Stimulated activated CD4-positive, alpha-beta T cell treated with anti-CD3 and anti-CD28 coated beads, Interleukin-2, amount 100 ng/mL, for 24 hours (primary cell): ENCODE measurements around the gene TTF1.

Source experiments
- DNase-seq, 2 donors: peaks; one replicate each; pipeline ENCODE4 v3.0.0-alpha.2; 2020

The TTF1 gene, protein sequence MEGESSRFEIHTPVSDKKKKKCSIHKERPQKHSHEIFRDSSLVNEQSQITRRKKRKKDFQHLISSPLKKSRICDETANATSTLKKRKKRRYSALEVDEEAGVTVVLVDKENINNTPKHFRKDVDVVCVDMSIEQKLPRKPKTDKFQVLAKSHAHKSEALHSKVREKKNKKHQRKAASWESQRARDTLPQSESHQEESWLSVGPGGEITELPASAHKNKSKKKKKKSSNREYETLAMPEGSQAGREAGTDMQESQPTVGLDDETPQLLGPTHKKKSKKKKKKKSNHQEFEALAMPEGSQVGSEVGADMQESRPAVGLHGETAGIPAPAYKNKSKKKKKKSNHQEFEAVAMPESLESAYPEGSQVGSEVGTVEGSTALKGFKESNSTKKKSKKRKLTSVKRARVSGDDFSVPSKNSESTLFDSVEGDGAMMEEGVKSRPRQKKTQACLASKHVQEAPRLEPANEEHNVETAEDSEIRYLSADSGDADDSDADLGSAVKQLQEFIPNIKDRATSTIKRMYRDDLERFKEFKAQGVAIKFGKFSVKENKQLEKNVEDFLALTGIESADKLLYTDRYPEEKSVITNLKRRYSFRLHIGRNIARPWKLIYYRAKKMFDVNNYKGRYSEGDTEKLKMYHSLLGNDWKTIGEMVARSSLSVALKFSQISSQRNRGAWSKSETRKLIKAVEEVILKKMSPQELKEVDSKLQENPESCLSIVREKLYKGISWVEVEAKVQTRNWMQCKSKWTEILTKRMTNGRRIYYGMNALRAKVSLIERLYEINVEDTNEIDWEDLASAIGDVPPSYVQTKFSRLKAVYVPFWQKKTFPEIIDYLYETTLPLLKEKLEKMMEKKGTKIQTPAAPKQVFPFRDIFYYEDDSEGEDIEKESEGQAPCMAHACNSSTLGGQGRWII

DNA sequence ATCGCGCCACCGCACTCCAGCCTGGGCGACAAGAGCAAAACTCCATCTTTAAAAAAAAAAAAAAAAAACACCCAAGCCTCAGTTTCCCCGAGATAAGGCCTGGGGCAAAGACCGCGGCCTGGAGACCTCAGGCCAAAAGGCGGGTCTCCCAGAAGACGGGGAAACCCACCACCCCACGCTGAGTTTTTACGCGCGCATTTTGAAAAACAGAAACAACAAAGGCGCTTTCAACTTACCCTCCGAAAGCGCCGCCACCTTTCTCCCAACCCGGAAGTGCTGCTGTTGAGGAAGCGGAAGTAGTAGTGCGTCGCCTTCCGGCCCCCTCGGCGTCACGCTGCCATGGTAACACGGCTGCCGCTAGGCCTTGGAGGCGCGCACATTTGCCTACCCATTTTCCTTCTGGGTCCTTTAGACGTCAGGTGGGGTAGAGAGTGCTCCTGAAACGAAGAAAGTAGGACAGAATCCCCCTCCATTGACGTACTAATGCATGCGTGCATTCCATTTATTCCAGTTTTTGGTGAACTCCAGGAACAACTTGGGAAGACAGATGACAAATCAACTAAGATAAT is at the start of gene TTF1:
Gene TTF1 (minus strand): TSS at position 287 of the 569 bp plus-strand sequence. CDS start 4,019 bp downstream, outside the sequence.
- peak; percentile 92 to 95 for DNase-seq

DNA sequence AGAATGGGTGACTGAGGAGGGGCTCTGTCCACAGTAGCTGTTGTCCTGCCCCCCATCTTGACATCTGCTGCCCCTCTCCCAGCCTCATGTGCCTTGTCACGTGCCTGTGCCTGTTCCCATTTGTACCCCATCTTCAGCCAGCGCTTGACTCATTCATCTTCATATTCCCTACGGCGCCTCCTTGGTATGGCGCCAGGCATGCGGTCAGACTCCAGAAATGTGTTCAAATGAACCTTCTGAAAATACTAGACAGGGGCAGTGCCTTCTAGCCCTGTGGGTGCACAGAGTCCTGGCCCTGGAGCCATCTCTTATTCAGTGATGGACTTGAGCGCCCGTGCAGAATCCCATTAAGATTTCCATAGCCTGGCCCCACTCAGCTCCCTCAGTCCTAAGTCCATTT is 49.6 kb upstream of the TTF1 start:
- DNase-seq = no peak

DNA sequence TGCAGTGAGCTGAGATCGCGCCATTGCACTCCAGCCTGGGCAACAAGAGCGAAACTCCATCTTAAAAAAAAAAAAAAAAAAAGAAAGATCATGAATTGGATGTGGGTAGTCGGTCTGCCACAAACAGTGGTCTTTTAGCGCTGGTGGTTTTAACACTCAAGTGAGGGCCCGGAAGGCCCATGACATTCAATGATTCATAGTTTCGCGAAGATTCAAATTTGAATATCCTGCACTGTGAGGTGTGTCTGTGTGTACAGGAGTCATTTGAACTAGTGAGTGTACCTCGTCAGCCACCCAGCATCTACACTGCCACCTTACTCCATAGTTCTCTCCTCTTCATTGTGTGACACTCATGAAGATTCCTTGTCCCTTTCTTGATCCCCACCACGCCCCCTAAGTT is 44.6 kb upstream of the TTF1 start:
- DNase-seq = peak; percentile 16 to 24

DNA sequence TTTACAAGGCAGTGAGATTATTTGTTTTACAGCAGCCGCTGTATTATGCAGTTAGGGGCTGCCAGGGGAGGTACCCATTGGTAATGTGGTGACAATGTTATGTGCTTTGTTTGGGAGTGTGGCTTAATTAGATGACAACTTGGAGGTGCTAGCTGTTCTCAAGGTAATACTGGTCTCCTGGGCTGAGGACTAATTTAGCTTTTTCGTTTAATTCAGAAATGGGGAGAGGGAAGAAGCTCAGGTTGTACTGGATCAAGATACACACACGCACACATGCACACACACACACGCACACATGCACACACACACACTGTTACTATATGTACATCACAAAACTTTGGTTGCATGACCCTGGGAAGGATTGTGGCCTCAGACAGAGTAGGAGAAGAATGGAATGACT is 41.3 kb upstream of the TTF1 start:
- DNase-seq = no peak

DNA sequence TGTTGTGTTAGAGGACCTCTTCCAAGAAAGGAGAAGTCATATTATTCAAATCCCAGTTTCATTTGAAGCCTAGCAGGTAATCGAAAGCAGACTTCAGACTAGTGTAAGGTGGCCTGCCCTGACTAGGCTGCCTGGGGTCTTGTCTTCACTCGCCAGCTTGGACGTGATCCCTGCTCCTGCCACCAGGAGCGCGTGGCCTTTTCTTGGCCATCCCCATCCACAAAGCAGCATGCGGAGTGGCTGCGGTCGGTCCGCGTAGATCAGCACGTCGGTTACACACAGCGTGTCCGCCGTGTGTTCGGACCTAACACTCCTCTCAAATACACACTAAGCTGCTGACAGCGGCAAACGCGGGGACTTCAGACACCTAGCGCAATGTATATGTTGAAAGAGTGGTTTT is 40.7 kb upstream of the TTF1 start:
- no peak for DNase-seq

DNA sequence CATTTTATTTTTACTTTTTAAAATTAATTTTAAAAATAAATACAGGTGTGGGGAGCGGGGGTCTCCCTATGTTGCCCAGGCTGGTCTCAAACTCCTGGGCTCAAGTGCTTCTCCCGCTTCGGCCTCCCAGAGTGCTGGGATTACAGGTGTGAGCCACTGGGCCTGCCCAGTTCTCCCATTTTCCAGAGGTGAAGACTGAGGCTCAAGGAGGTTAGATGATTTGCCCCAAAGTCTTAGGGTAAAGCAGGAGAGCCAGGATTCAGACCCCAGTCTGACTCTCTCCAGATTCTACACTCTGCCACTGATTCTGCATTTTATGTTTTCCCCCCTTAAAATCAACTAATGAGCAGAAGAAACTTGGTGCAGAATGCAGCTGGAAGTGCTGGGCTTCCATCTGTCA is 40.2 kb upstream of the TTF1 start:
- no peak for DNase-seq

DNA sequence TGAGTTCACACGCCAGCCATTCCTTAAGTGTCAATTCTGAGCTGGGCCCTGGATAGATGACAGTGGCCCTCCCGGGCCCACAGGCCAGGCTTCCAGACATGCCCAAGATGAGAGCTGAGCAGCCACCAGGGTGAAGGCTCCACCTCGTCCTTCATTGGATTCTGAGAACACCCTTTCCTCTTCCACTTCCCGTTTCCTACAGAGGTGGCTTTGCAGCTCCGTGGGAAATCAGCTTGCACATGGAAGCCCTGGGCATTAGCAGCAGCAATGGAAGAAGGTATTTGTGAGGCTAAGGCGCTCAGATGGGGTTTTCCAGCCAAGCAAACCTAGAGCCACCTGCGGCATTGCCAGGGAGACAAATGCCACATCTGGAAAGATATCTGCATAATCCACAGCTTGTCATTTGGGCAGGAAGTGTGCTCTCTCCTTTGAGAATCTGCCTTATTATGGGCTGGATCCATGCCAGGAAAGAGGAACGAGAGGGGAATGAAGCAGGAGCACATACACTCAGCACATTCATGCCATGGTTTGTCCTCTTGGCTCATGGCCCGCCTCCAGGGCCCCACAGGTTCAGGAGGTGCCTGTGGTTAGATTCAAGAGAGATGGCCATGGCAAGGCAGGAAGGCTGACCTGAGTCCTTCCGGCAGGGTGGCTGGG is 37.4 kb upstream of the TTF1 start:
- DNase-seq = no peak

DNA sequence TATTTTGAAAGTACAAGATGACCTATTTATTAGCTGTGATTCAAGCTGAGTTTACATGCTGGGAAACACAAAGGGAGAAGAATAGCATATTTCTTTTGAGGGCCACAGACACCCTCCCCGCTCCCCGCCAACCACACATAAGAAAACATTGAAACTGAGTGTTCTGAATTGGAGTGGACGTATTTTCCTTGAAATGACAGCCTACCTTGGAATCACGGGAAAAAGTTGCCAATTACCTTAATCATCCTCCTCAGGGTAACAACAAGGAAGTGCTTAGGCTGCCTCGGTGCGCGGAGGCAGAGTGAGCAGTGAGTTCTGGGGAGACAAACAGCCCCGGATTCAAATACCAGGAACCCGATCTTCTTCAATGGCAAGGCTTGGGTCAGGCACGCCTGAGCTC is 34.8 kb upstream of the TTF1 start:
- no peak for DNase-seq

DNA sequence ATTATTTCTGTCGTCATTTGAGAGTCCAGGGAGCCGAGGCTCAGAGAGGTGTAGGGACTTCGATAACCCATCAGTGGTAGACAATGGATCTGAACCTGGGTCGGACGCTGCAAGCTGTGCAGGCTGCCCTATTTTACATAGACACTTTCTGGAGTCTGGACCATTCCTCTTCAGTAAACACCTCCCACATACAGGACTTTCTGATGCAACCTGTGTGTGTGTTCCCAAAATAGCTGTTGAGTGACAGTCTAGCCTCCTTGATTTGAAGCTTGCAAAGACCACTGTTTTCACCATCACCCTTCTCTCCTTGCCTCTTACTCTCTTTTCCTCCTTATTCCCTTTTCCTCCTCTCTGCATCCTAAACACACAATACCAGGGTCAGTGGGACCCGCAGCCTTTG is 34.1 kb upstream of the TTF1 start:
- DNase-seq = no peak

DNA sequence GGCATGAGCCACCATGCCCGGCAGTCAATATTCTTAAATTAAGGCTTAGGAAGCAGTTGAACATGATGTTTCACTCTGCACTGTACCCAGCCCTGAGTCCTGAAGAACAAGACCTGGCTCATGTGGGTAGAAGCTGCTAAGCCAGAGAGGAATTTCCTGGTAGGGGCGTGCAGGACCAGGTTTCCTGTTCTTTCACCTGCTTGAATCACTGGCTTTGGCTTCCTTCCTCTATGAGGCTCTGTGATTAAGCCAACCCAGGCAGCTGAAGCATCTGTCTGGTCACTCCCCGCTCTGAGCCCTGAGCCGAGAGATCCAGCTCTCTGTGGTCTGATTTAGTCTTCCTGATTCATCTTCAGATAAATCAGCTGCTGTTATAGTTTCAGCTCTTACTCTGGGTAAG is 32.5 kb upstream of the TTF1 start:
- no peak for DNase-seq

DNA sequence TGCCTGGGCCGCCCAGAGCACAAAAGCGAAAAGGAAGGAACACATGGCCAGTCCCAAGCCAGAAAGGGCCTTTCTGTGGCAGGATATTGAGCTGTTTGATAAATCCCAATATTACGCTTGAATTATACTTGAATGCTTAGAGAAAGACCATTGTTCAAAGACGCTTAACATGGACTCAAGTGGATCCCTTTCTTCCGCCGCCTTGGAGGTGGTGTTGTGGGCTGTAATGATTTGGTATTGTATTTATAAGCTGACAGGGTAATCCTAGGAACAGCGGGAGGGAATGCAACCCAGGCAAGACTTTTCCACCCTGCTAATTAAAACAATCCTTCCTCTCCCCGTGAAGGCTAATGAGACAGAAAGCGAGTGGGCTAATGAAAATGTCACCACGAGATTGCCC is 28.2 kb upstream of the TTF1 start:
- DNase-seq = no peak

DNA sequence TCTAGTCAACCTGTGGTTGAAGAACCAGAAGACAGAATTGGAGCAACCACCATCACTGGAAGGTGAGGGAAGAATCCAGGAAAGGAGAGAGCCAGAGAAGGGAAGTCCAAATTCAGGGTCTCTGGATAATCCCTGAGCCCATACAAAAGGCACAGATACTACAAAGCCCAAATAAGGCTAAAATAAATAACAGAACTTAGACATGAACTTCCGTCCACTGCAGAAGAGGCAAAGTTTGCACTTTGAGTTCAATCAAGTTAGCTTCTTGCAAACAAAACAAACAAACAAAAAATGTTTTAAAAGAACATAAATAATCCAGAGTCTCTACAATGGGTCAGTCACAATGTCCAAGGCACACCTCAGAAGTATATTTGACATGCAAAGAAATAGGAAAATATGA is 24.4 kb upstream of the TTF1 start:
- DNase-seq = no peak

DNA sequence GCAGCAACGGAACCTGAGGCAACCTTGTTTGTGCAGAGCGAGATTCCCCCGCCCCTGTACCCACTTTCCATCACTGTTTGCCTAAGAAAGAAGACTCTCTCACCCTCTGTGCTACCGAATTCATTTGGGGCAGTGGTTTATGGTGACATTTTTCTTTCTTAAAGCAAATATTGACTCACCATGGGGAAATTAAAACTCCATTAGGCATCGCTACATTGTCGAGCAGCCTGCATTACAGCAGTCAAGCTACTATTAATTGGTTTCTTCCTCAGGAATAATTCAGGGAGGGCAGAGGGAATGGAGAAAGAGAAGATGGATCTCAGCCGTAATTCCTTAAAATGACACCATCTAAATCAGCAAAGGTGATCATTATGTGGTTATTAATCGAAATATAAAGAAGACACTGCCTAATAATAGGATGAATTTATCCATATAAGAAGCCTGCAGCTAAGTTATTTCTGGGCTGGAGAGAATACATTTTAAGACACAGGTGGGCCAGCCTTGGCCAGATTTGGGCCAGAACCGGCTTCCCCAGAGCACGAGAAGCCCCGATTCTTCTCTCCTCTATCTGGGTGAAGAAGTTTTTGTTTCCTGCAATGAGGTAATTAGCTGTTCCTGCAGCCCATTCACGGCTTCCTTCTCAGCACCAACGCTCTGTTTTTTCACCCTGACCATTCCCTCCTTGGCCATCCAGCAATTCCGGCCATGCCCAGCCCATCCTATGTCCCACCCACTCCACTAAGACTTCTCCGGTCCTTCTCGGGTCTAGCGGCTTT is 20.2 kb upstream of the TTF1 start:
- DNase-seq = no peak

DNA sequence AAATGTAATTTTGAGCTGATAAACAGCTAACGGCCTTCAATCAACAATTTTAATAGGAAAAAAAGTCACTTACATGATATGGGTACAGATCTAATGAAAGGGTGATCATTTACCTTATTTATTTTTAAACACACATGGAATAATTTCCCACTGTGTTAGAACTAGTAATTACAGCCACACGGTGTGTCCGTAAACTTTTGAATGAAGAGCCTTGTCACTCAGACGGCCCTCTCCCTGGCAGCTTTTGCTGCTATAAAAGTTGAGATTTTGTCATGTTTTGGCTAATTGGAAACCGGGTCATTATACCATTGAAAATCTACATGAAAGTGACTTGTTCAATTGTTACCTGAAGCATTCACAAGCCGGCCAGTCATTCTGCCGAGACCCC is 19.0 kb upstream of the TTF1 start:
- no peak for DNase-seq

DNA sequence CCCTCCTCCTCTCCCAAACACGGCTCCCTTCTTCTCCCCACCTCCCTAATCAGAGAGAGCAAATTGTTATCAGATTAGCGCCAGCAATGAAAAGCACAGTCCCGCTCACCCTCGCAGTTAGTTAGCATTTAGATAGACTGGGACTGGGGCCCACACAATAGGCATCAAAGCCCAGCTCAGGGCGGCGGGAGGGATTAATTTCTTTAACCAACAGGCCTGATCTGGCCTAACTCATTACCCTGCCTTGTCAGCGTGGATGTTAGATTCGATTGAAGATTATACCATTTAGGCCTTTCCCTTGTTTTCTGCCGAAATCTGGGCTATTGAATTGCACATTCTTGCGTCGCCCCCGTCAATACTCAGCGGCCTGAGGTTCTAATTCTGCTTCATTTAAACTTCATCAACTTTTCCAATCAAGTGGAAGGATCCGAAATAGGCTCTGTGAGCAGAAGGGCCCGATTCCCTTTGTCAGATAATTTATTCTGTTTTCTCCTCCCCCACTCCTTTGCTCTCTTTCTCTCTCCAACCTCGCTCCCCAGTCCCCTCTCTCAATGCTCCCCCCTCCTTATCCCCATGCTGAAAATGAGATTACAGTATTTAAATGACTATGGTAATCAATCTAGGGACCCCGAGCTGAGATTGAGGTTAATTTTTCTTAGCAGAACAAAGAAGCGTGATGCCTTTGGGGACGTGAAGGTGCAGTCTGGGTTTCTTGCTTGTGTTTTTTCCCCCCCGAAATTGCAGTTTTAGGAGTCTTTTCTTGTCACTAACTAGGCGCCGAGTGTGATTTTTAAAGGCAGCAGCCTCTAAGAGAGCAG is 18.4 kb upstream of the TTF1 start:
- no peak for DNase-seq

DNA sequence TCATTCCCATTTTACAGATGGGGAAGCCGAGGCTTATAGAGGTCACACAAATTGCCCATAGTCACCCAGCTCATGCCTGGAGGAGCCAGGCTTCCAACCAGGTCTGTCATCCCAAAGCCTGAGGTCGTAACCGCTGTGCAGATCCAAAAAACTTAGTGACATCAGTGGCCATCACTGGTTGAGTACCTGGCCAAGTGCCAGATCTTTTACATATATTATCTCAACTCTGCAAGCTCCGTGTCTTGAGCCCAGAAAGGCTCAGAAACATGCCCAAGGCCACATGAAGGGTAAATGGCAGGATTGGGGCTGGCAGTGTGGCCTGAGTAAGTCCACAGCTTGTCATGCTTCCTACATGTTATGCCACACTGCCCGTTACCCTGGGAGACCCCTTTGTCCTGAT is 16.9 kb upstream of the TTF1 start:
- DNase-seq = no peak

DNA sequence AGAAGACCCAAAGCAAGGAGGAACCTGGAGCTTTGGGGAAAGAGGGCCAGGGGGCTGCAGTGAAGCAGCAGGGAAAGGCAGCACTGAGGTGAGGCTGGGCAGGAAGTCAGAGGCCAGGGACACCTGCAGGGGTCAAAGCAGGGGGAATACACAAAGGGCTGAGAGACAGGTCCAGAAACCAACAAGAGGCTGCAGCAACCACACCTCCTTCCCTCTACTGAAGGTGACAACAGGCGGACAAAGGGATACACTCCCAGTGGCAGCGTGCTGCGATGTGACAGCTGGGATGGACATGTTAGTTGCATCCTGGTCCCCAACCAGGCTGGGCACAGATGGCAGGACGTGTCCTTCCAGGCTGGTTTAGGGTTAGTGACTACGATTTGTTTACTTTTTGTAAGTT is 15.9 kb upstream of the TTF1 start:
- DNase-seq = no peak

DNA sequence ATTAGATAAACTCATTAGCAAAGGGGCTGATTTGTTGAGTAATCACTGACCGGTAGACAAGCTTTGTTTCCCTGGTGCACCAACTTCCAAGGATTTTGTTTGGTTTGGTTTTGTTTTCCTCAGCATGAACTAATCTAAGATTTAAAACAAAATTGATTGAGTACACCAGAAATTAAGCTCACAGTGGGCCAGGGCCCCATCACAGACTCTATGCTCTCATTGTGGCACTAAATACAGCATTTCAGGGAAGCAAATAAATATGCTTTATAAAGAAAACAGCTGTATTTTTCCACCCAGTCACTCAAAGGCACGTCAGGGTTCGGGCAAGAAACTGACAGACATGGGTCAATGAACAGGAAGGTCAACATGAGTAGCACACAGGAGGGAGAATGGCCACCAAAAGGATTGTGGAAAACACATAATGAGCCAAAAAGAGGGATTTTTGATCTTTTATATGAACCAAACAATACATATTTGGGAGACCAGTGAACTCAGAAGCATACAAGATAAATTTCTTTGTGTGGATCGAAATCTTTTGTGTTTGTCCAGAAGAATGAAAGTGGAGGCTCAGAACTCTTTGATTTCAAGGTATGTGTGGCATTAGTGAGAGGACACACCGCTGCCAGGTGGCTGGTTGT is 12.2 kb upstream of the TTF1 start:
- no peak for DNase-seq

DNA sequence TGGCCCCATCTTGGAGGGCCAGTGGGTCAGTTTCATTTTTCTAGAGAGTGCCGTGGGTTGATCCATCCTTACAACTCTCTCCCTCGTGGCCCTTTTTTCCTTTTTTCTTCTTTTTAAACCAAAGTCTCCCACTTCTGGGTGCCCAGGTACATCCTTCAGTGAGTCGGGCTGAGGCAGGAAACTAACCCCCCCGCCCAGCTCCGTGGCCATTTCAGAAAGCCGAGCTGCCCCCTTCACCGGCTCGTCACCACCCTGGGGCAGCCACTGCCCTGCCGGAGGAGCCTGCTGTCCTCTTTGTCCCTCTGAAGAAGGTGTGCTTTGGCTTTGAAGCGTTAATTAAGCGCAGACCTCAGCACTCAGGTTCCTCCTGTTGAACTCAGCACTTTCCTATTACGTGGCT is 8.5 kb upstream of the TTF1 start:
- DNase-seq = no peak

DNA sequence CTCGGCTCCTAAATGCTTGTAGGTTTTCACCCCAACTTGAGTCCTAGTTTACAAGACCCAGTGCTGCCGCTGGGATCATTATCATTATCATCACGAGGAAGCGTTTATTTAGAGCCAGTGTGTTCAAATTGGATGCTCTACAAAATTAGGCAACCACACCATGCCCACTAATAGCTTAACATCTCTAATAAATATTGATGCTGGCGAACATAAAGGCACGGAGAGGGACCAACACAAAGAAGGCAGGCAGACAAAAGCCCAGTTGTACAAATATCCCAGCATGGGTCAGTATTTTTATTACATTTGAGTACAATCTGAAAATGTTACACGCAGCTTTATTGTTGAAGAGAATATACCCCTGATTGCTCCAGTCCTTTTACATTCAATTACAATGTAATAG is 8.1 kb upstream of the TTF1 start:
- no peak for DNase-seq

DNA sequence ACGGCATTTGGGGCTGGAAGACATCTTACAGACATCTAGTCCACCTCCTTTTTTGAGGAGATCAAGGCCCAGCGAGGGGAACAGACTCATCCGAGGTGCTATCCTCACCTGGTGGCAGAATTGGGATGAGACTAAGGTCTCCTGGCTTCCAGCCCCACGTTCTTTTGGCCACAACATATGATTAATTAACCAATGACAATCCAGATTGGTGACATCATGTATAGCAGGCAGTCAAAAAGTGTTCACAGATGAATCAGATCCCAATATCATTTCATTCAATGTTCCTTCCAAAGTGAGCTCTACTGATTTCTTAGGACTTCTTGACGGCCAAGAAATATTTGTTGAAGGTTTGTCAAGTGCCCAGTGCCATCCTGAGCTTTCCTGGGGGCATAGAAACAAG is 7.3 kb upstream of the TTF1 start:
- DNase-seq = no peak
